Retinal pigment epithelial cell (primary cell): ENCODE data around the gene GRB7.
"Not testable (repeated sequence)": the region's sequence is repeated elsewhere in the genome, so short reads cannot be mapped to it uniquely, and the experiment has no call there.

Source experiments
- DNase-seq: peaks from one replicate; pipeline ENCODE4 v3.0.0-alpha.2; 2010; ENCODE audit warnings: low read depth
- H3K4me3 ChIP-seq: 2 replicates; pipeline ENCODE4 v1.5.1; 2011; ENCODE audit warnings: mild to moderate bottlenecking, low read length, control low read depth, moderate library complexity
- CTCF ChIP-seq: conservative IDR thresholded peaks from 2 replicates; pipeline ENCODE4 v1.5.1; 2011; ENCODE audit warnings: low read depth, low read length, control low read depth, inconsistent platforms

Gene GRB7

GRCh38 chr17:39763051-39763820 lies 25.5 kb downstream of the GRB7 start:
- DNase-seq, result peak; percentile 97
- no peak overlapping the region for H3K4me3 ChIP-seq
- TF ChIP-seq CTCF, result no peak

GRCh38 chr17:39764171-39764570 lies 26.4 kb downstream of the GRB7 start:
- DNase-seq, H3K4me3 ChIP-seq: not testable (repeated sequence)

GRCh38 chr17:39765175-39765574 lies 27.4 kb downstream of the GRB7 start:
- DNase-seq, result no peak
- TF ChIP-seq CTCF, result no peak
- H3K4me3 ChIP-seq, result no peak overlapping the region

GRCh38 chr17:39765766-39766165 lies 28.0 kb downstream of the GRB7 start:
- TF ChIP-seq CTCF, result no peak
- no peak for DNase-seq
- H3K4me3 ChIP-seq, result no peak overlapping the region

GRCh38 chr17:39767147-39767546 lies 29.4 kb downstream of the GRB7 start:
- no peak for TF ChIP-seq CTCF

GRCh38 chr17:39769974-39770587 lies 32.3 kb downstream of the GRB7 start:
- TF ChIP-seq CTCF, result no peak
- no peak overlapping the region for H3K4me3 ChIP-seq
- DNase-seq, result peak; percentile 11

More at GRCh38 chr17:39767147-39767546, 29.4 kb downstream of the GRB7 start:
- no peak overlapping the region for H3K4me3 ChIP-seq
- no peak for DNase-seq

GRCh38 chr17:39772415-39772814 lies 34.7 kb downstream of the GRB7 start:
- no peak overlapping the region for H3K4me3 ChIP-seq
- DNase-seq, result no peak
- no peak for TF ChIP-seq CTCF
